Left kidney (tissue), 8 donors: Measurements from ENCODE around the gene GOLGA6L24. TPM values are rescaled to one million over a fixed set of nuclear protein-coding genes. Genes with fewer than 3 reads are reported as not detected.
"Not testable (repeated sequence)": the region's sequence is repeated elsewhere in the genome, so short reads cannot be mapped to it uniquely, and the experiment has no call there.

Source experiments
- DNase-seq: peaks from one replicate; pipeline ENCODE4 v3.0.0-alpha.2; 2013
- long read RNA-seq, 8 donors: transcript quantifications; one replicate each; lab custom pipeline, GENCODE V29; 2026
- polyA plus RNA-seq: library from polyadenylated mRNA; unstranded; fragments of 120-200 nt; gene quantifications from one replicate; pipeline ENCODE4 v1.2.1, GENCODE V29; 2013; ENCODE audit not compliant: insufficient read length

Gene GOLGA6L24, protein sequence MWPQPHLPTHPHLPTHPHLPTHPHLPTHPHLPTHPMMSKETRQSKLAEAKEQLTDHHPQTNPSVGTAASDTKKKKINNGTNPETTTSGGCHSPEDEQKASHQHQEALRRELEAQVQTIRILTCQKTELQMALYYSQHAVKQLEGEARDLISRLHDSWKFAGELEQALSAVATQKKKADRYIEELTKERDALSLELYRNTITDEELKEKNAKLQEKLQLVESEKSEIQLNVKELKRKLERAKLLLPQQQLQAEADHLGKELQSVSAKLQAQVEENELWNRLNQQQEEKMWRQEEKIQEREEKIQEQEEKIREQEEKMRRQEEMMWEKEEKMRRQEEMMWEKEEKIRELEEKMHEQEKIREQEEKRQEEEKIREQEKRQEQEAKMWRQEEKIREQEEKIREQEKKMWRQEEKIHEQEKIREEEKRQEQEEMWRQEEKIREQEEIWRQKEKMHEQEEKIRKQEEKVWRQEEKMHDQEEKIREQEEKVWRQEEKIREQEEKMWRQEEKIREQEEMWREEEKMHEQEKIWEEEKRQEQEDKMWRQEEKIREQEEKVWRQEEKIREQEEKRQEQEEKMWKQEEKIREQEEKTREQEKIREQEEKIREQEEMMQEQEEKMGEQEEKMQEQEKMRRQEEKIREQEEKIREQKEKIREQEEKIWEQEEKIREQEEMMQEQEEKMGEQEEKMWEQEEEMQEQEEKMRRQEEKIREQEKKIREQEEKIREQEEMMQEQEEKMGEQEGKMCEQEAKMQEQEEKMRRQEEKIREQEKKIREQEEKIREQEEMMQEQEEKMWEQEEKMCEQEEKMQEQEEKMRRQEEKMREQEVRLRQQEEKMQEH
- polyA plus RNA-seq = not detected
- long read RNA-seq, donor 1 = 0 reads
- long read RNA-seq, donor 2 = 0 reads
- long read RNA-seq, donor 3 = 0 reads
- long read RNA-seq, donor 4 = 0 reads
- long read RNA-seq, donor 5 = 0 reads
- long read RNA-seq, donor 6 = 0 reads
- long read RNA-seq, donor 7 = 0 reads
- long read RNA-seq, donor 8 = 0 reads

GRCh38 chr15:28357984-28358383 lies at the start of gene GOLGA6L24:
TSS of gene GOLGA6L24 (minus strand) at chr15:28358084. CDS start at chr15:28358023, 61 bp downstream.
- DNase-seq = not testable (repeated sequence)

- not testable (repeated sequence) for DNase-seq
These were observed 45.0 kb upstream of the GOLGA6L24 start for GRCh38 chr15:28402774-28403435.

DNA sequence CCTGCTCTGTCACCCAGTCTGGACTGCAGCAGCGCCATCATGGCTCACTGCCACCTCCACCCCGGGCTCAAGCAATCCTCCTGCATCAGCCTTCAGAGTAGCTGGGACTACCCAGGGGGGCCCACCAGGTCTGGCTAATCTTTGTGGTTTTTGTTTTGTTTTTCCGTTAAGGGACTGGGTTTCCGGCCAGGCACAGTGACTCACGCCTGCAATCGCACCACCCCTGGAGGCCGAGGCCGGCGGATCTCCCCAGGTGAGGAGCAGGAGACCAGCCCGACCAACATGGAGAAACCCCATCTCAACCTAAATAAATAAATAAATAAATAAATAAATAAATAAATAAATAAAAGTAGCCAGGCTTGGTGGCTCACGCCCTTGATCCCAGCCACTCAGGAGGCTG lies 38.1 kb upstream of the GOLGA6L24 start:
- DNase-seq = not testable (repeated sequence)

GRCh38 chr15:28380053-28380452 lies 22.2 kb upstream of the GOLGA6L24 start:
- not testable (repeated sequence) for DNase-seq

GRCh38 chr15:28378364-28378763 lies 20.5 kb upstream of the GOLGA6L24 start, which contains the start of gene GOLGA8F:
TSS of gene GOLGA8F (plus strand) at chr15:28378664. CDS start at chr15:28378762, 98 bp downstream.
- DNase-seq = not testable (repeated sequence)

GRCh38 chr15:28365502-28365901 lies 7.6 kb upstream of the GOLGA6L24 start:
- not testable (repeated sequence) for DNase-seq

DNA sequence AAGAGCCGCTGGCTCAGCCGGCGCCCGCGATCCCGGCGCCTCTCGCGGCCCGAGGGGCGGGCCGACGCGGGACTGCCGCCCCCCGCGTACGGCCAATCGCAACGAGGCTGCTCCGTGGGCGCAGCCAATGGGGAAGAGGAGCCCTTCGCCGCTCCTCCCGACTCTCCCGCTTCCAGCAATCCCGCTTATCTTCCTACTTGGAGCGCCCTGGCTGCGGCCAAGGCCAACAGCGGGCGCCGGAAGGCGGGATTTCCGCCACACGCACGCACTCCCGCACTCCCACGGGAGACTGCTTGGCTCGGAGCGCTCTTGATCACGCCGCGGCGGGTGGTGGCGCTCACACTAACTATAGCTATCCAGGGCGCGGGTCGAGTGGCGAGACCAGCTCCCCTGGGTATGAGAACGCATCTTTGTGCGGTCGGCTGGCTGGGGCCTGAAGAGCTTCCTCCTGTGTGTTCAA lies 35.7 kb downstream of the GOLGA6L24 start, which contains the start of gene HERC2:
TSS of gene HERC2 (minus strand) at position 51 of the 460 bp plus-strand sequence. CDS start 746 bp downstream, outside the sequence.
- not testable (repeated sequence) for DNase-seq

GRCh38 chr15:28321358-28322078 lies 36.4 kb downstream of the GOLGA6L24 start:
- not testable (repeated sequence) for DNase-seq

DNA sequence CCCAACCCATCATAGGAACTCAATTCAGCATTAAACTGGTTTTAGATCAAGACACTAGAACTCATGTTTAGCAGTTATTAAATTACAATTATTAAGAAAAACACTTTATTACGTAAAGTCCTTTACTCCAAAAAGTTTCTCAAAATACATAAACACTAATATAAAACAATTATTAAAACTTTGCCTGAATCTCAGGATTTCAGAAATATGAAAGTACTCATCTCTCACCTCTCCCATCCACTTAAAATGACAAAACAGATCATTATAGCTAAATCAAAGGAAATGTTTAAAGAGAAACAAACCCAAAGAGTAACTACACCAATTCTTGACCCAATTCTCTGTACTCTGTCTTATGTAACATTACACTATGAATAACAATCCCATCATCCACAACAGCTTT lies 38.2 kb downstream of the GOLGA6L24 start:
- not testable (repeated sequence) for DNase-seq

DNA sequence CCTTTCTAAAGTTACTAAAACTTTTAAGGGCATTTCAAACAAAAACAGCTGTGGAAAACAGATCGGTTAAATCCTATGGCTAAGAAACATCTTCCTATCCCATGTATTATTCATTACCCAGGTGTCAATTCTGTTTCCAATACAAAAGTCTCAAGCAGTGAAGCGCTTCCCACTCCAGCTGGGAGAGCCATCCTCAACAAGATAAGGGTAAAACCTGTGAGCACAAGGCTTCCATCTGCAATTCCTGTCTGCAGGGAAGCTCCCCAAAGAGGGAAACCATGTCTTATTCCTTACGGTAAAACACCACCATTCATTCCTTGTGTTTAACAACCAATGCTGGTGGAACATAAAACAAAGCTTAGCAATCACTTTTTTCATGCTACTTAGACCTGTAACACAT lies 39.1 kb downstream of the GOLGA6L24 start:
- DNase-seq = not testable (repeated sequence)

DNA sequence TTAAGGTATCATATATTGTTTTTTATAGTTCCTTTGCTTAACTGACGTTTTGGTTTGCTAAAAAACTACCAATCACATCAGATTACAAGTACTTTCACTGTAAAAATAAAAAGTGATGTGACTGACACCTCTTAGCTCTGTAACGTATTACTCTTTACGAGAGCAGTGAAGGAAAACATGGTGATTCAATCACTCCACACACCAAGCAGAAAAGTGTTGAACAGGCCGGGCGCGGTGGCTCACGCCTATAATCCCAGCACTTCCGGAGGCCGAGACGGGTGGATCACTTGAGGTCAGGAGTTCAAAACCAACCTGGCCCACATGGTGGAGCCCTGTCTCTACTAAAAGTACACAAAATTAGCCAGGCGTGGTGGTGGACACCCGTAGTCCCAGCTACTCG lies 39.8 kb downstream of the GOLGA6L24 start:
- not testable (repeated sequence) for DNase-seq

GRCh38 chr15:28316958-28317357 lies 40.9 kb downstream of the GOLGA6L24 start:
- DNase-seq = not testable (repeated sequence)

DNA sequence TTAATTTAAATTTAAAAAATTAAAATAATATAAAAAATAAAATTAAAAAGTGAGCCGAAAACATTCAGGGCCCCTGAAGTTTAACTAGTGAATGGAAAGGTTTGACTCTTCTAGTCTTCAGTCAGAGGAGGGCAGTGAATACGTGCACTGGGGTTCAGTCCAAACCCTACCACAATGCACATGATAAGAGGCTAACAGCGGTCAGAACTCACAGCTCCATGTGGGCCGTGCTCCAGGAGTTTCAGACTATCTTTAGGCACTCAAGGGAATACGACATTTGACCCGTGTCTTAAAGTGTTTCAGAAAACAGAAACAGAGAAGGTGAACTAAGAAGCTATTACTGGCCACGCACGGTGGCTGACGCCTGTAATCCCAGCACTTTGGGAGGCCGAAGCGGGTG lies 47.4 kb downstream of the GOLGA6L24 start:
- not testable (repeated sequence) for DNase-seq

GRCh38 chr15:28308718-28309117 lies 49.2 kb downstream of the GOLGA6L24 start:
- DNase-seq = not testable (repeated sequence)

Other genes starting within 250 kb of the GOLGA6L24 start
- 66.0 TPM for gene HERC2, start 35.9 kb downstream of the GOLGA6L24 start, polyA plus RNA-seq
- not detected for gene GOLGA8F, start 20.6 kb upstream of the GOLGA6L24 start, polyA plus RNA-seq
- gene GOLGA8G, start 174.9 kb upstream of the GOLGA6L24 start, polyA plus RNA-seq = 0.08 TPM
- gene GOLGA6L25, start 195.5 kb upstream of the GOLGA6L24 start, polyA plus RNA-seq = not detected